ENCODE data around the gene ABLIM2.

DNA sequence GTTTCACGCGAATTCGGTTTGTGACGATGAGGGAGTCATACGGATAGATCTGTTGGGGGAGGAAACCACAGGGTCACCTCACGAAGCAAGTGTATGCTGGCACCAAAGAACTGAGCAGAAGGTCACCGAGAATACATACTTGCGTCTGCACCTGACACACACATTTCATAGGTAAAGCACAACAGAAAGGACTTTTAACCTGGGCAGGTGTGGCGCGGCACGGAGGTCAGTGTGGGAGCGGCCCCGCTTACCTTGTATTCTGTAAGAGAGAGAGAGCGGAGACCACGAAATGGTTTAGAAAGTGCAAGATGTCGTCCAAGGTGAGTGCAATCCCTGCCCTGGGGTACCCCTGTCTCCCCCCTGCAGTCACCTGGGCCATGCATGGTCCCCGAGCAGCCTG lies 175.3 kb downstream of the ABLIM2 start:
- TF ChIP-seq, protein P1, sequence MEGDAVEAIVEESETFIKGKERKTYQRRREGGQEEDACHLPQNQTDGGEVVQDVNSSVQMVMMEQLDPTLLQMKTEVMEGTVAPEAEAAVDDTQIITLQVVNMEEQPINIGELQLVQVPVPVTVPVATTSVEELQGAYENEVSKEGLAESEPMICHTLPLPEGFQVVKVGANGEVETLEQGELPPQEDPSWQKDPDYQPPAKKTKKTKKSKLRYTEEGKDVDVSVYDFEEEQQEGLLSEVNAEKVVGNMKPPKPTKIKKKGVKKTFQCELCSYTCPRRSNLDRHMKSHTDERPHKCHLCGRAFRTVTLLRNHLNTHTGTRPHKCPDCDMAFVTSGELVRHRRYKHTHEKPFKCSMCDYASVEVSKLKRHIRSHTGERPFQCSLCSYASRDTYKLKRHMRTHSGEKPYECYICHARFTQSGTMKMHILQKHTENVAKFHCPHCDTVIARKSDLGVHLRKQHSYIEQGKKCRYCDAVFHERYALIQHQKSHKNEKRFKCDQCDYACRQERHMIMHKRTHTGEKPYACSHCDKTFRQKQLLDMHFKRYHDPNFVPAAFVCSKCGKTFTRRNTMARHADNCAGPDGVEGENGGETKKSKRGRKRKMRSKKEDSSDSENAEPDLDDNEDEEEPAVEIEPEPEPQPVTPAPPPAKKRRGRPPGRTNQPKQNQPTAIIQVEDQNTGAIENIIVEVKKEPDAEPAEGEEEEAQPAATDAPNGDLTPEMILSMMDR (IDR thresholded peaks at IDR 0.05 in 4 of 5, conservative IDR thresholded peaks at IDR 0.05 in 1 of 5): no peak
- TF ChIP-seq POLR2A (IDR thresholded peaks at IDR 0.05): no peak

Measured in gastrocnemius medialis (tissue), 4 donors.